Ovary (tissue), 10 donors: Measurements from ENCODE around the gene NMUR2. TPM values are rescaled to one million over a fixed set of nuclear protein-coding genes. Genes with fewer than 3 reads are reported as not detected.

Source experiments
- DNase-seq, 5 donors: peaks; one replicate each; pipeline ENCODE4 v3.0.0-alpha.2; 2019 to 2020
- H3K27ac ChIP-seq, 2 donors: fragments of 200-600 bp; one replicate each; pipeline versions ENCODE4 v1.5.1 to v1.8.0; 2019 to 2022
- H3K27me3 ChIP-seq: fragments of 200-600 bp; one replicate; pipeline ENCODE4 v1.8.0; 2022
- H3K36me3 ChIP-seq: fragments of 200-600 bp; sonication (generic); one replicate; pipeline ENCODE4 v1.5.1; 2019
- H3K4me1 ChIP-seq: one replicate; pipeline ENCODE4 v1.8.1; 2013; ENCODE audit warnings: mild to moderate bottlenecking, moderate library complexity; ENCODE audit not compliant: insufficient read depth
- H3K4me3 ChIP-seq: fragments of 200-600 bp; sonication (generic); one replicate; pipeline ENCODE4 v1.5.1; 2017
- H3K9me3 ChIP-seq, 2 donors: fragments of 200-600 bp in 1 of 2; sonication (generic) in 1 of 2; one replicate each; pipeline versions ENCODE4 v1.5.1 to v1.8.1; 2013 to 2019; ENCODE audit warnings: mild to moderate bottlenecking in 1 of 2, moderate library complexity in 1 of 2
- CTCF ChIP-seq, 3 donors: fragments of 450-650 bp in 2 of 3; fragments of 200-600 bp in 1 of 3; IDR thresholded peaks; one replicate each; pipeline versions ENCODE4 v1.5.1 to v1.8.0; 2016 to 2022; ENCODE audit warnings: antibody characterized with exemption in 3 of 3, mild to moderate bottlenecking in 1 of 3
- EP300 ChIP-seq: sonication (generic); formaldehyde crosslinking; IDR thresholded peaks from one replicate; pipeline ENCODE4 v1.6.1; 2017; ENCODE audit warnings: antibody characterized with exemption
- POLR2A ChIP-seq: fragments of 450-650 bp; IDR thresholded peaks from one replicate; pipeline ENCODE4 v1.6.1; 2017; ENCODE audit warnings: antibody characterized with exemption, mild to moderate bottlenecking, moderate library complexity
- WGBS, 3 donors: extraction: QIAGEN DNeasy Blood & Tissue Kit in 1 of 3; methylation state at CpG; one replicate each; pipeline versions ENCODE4 v1.1.5 to v1.1.7; 2013 to 2017; 5-methylcytosine and 5-hydroxymethylcytosine counted together
- intact Hi-C, 4 donors: fragments of 100-400 bp; cut with DNase I; formaldehyde crosslinking; loops; one replicate each; pipeline versions ENCODE4 v1.11.0 to v1.15.1; 2022 to 2023
- long read RNA-seq, 3 donors: library from polyadenylated mRNA in 2 of 3; unstranded in 2 of 3; transcript quantifications; one replicate each; pipeline ENCODE4 v2.0.0 and lab custom pipeline, GENCODE V29; 2021 to 2026
- polyA plus RNA-seq, 2 donors: library from polyadenylated mRNA; stranded (reverse); fragments of 200-250 nt in 1 of 2; fragments of 350-450 nt in 1 of 2; fragmentation: Illumina TruSeq in 1 of 2; extraction: RNeasy Lipid Tissue Mini Kit (QIAGEN cat#74804) in 1 of 2; gene quantifications; one replicate each; pipeline ENCODE4 v1.2.3, GENCODE V29; 2013 to 2014
- total RNA-seq, 7 donors: library from RNA; depleted of rRNA in 2 of 7; stranded (reverse); fragments of >200 nt in 2 of 7; fragmentation: NEBNext Ultra II Directional in 3 of 7; extraction: Animal tissue kit (Norgen Biotek cat#: 25700) in 3 of 7; gene quantifications; one replicate each; pipeline versions ENCODE4 v1.1.0 to v1.2.4, GENCODE V29; 2016 to 2023
- donor health status: DM: no; HTN: no; CAD: no; lungs with moderate emphysema.
- donor health status: DM: no; HTN: no; CAD: no.
- donor health status: Bipolar disorder and iron deficiency.
- donor health status: DM: yes; HTN: yes; CAD: no.
- donor health status: DM: no; HTN: no; CAD: no.
- donor health status: DM: yes; HTN: yes; CAD: no.

Gene NMUR2
- total RNA-seq (under 1 TPM in 1 of 7 donors, not detected in 6; 0.15 TPM), polyA plus RNA-seq (under 1 TPM in 1 of 2 donors, not detected in 1; 0.13 TPM)
- long read RNA-seq, donor 1: 0 reads
- long read RNA-seq, donor 2: 0 reads
- long read RNA-seq, donor 3: 0 reads

- no peak within 1 kb of the TSS for H3K4me3 ChIP-seq
- H3K4me1 ChIP-seq: no peaks in the 10 kb centered on the region
These were observed at the start of gene NMUR2 for GRCh38 chr5:152405145-152405544. TSS of gene NMUR2 (minus strand) at chr5:152405279. CDS start at chr5:152405113, 166 bp downstream.

GRCh38 chr5:152443935-152444334 is 38.9 kb upstream of the NMUR2 start:
- no peaks in the 10 kb centered on the region for H3K27me3 ChIP-seq
- TF ChIP-seq EP300 (no peak), POLR2A (no peak), CTCF (IDR thresholded peaks at IDR 0.05) (no peak)
- H3K9me3 ChIP-seq: no peaks in the 10 kb centered on the region
- H3K27ac ChIP-seq: no peak overlapping the region
- H3K4me3 ChIP-seq: no peak overlapping the region
- intact Hi-C loops: no loop called here
- 67 to 72% (median 71%) methylated on average over 2 of the region's 2 CpGs for WGBS, 3 donors
- no peaks in the 10 kb centered on the region for H3K36me3 ChIP-seq
- H3K4me1 ChIP-seq: no peaks in the 10 kb centered on the region
- DNase-seq: no peak

More at GRCh38 chr5:152405145-152405544, at the start of gene NMUR2:
- no peak within 1 kb of the TSS for H3K27ac ChIP-seq
- no peak for DNase-seq
- H3K27me3 ChIP-seq: no peaks in the 10 kb centered on the region
- TF ChIP-seq EP300 (no peak), CTCF (IDR thresholded peaks at IDR 0.05) (no peak), POLR2A (no peak)
- WGBS, 3 donors: 3 to 7% (median 7%) methylated on average over 7 of the region's 7 CpGs
- intact Hi-C loops: no loop called here
- no peaks in the 10 kb centered on the region for H3K36me3 ChIP-seq
- no peaks in the 10 kb centered on the region for H3K9me3 ChIP-seq

- intact Hi-C loops: no loop called here
- Histone ChIP-seq H3K4me1 (no peaks in the 10 kb centered on the region), H3K4me3 (no peak overlapping the region), H3K27me3 (no peaks in the 10 kb centered on the region), H3K36me3 (no peaks in the 10 kb centered on the region), H3K27ac (no peak overlapping the region), H3K9me3 (no peaks in the 10 kb centered on the region)
- TF ChIP-seq CTCF (IDR thresholded peaks at IDR 0.05): no peak
- TF ChIP-seq POLR2A: no peak
- no peak for TF ChIP-seq EP300
- WGBS, 3 donors: 51 to 60% (median 55%) methylated on average over 3 of the region's 3 CpGs
- DNase-seq: no peak
These were observed 34.7 kb upstream of the NMUR2 start for GRCh38 chr5:152439791-152440190.

GRCh38 chr5:152437866-152438265 is 32.8 kb upstream of the NMUR2 start:
- Histone ChIP-seq H3K4me1 (no peaks in the 10 kb centered on the region), H3K27me3 (no peaks in the 10 kb centered on the region), H3K4me3 (no peak overlapping the region), H3K9me3 (no peaks in the 10 kb centered on the region), H3K27ac (no peak overlapping the region), H3K36me3 (no peaks in the 10 kb centered on the region)
- WGBS, 3 donors: 45 to 62% (median 46%) methylated on average over 3 of the region's 3 CpGs
- no peak for DNase-seq
- TF ChIP-seq CTCF (IDR thresholded peaks at IDR 0.05) (no peak), POLR2A (no peak), EP300 (no peak)
- intact Hi-C loops: no loop called here
